AG09309 (cell line): ENCODE measurements around the gene QRSL1.

Source experiments
- DNase-seq: peaks from one replicate; pipeline ENCODE4 v3.0.0-alpha.2; 2010; ENCODE audit warnings: low read depth
- H3K4me3 ChIP-seq: 2 replicates; pipeline ENCODE4 v1.5.1; 2011; ENCODE audit warnings: mild to moderate bottlenecking, low read depth, low read length, moderate library complexity; ENCODE audit not compliant: control insufficient read depth
- CTCF ChIP-seq: IDR thresholded peaks from 2 replicates; pipeline ENCODE4 v1.5.1; 2011; ENCODE audit warnings: mild to moderate bottlenecking, low read depth, low read length, inconsistent platforms; ENCODE audit not compliant: insufficient read depth, control insufficient read depth; ENCODE audit errors: missing control alignments

Gene QRSL1

GRCh38 chr6:106630366-106630765, 988 bp downstream of the QRSL1 start:
- no peak for DNase-seq
- H3K4me3 ChIP-seq, result peak overlapping the region; percentile 94
- no peak for TF ChIP-seq CTCF

- H3K4me3 ChIP-seq, result no peak overlapping the region
- no peak for TF ChIP-seq CTCF
Observed at GRCh38 chr6:106631346-106631745, 2.0 kb downstream of the QRSL1 start.

GRCh38 chr6:106634565-106634964, 5.2 kb downstream of the QRSL1 start:
- TF ChIP-seq CTCF, result no peak
- DNase-seq, result no peak
- no peak overlapping the region for H3K4me3 ChIP-seq

More at GRCh38 chr6:106631346-106631745, 2.0 kb downstream of the QRSL1 start:
- DNase-seq, result no peak

GRCh38 chr6:106637051-106637716, 7.8 kb downstream of the QRSL1 start:
- no peak for TF ChIP-seq CTCF
- no peak overlapping the region for H3K4me3 ChIP-seq
- DNase-seq, result no peak

- DNase-seq, result no peak
- TF ChIP-seq CTCF, result no peak
- no peak overlapping the region for H3K4me3 ChIP-seq
Observed at GRCh38 chr6:106637717-106638341, 8.5 kb downstream of the QRSL1 start.

- no peak overlapping the region for H3K4me3 ChIP-seq
- no peak for DNase-seq
- TF ChIP-seq CTCF, result no peak
Observed at GRCh38 chr6:106639812-106640211, 10.4 kb downstream of the QRSL1 start.

GRCh38 chr6:106642476-106642875, 13.1 kb downstream of the QRSL1 start:
- DNase-seq, result no peak
- H3K4me3 ChIP-seq, result no peak overlapping the region
- TF ChIP-seq CTCF, result no peak
